ENCODE measurements around the gene MAST4. TPM values are rescaled to one million over a fixed set of nuclear protein-coding genes. Genes with fewer than 3 reads are reported as not detected.
A peak's percentile ranks its signal among the peaks of the same experiment; 100 is the strongest.

MAST4 gene
- total and polyA plus RNA-seq, 2 donors (not counting 1 experiment from before 2014, with no cell fraction given) = 7.0 to 15.2 TPM

DNA sequence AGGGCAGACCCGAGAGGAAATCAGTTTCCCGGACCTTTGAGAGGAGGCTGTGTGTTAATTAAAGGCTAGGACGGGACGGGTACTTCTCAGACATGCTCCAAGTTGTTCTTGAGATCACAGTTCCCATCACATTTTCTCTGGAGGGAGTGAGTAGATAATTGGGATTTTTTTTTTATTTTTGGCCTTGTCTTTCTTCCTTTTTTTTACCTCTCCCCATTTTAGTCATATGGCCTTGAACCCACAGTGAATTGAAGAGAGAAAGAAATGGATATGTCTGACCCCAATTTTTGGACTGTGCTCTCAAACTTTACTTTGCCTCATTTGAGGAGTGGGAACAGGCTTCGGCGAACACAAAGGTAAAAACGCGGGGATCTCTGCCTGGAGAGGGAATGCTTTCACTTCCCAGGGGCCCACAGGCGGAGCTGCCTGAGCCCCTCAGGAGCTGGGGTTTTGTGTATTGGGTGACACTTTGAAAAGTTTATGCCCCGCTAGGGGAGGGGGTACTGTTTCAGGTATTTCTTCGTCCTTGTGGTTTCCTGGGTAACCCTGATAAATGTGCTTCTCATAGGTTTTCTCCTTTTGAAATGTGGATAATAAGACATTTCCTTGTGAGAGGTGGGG is 408.6 kb downstream of the MAST4 start:
- H3K36me3 ChIP-seq (ENCODE audit: control insufficient read depth, insufficient read depth, low read length) = no peaks in the 10 kb centered on the region
- H3K27ac ChIP-seq (ENCODE audit: insufficient read depth, low read length) = peak overlapping the region; percentile 44
- H2AFZ ChIP-seq (ENCODE audit: low read length) = peak overlapping the region; percentile 48
- no peaks in the 10 kb centered on the region for H3K27me3 ChIP-seq (ENCODE audit: control insufficient read depth, insufficient read depth, low read length)
- TF ChIP-seq EZH2 (IDR thresholded peaks at IDR 0.05; ENCODE audit: low read length, missing control alignments) = no peak
- TF ChIP-seq, protein P1, sequence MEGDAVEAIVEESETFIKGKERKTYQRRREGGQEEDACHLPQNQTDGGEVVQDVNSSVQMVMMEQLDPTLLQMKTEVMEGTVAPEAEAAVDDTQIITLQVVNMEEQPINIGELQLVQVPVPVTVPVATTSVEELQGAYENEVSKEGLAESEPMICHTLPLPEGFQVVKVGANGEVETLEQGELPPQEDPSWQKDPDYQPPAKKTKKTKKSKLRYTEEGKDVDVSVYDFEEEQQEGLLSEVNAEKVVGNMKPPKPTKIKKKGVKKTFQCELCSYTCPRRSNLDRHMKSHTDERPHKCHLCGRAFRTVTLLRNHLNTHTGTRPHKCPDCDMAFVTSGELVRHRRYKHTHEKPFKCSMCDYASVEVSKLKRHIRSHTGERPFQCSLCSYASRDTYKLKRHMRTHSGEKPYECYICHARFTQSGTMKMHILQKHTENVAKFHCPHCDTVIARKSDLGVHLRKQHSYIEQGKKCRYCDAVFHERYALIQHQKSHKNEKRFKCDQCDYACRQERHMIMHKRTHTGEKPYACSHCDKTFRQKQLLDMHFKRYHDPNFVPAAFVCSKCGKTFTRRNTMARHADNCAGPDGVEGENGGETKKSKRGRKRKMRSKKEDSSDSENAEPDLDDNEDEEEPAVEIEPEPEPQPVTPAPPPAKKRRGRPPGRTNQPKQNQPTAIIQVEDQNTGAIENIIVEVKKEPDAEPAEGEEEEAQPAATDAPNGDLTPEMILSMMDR (conservative IDR thresholded peaks at IDR 0.05 in 1 of 2, IDR thresholded peaks at IDR 0.05 in 1 of 2; ENCODE audit: low read depth in 1 of 2, low read length in 2 of 2) = no peak
- H3K9ac ChIP-seq (ENCODE audit: insufficient read depth, low read length) = peak overlapping the region; percentile 21
- H3K9me3 ChIP-seq (ENCODE audit: control insufficient read depth, insufficient read depth, low read depth, low read length) = no peaks in the 10 kb centered on the region
- H4K20me1 ChIP-seq (ENCODE audit: control insufficient read depth, extremely low read depth, insufficient read depth, low read length) = no peaks in the 10 kb centered on the region
- no peaks in the 10 kb centered on the region for H3K4me1 ChIP-seq (ENCODE audit: control insufficient read depth, extremely low read depth, insufficient read depth, low read length)
- no peak for DNase-seq (ENCODE audit: low read depth in 2 of 2)
- peak overlapping the region; percentile 60 for H3K4me2 ChIP-seq (ENCODE audit: extremely low read depth, insufficient read depth, low read length)
- peaks cover 21% of the 10 kb centered on the region for H3K79me2 ChIP-seq (ENCODE audit: control insufficient read depth, insufficient read depth, low read length)
- H3K4me3 ChIP-seq (replicated peaks in 1 of 4; ENCODE audit: control extremely low read depth in 1 of 4, insufficient read depth in 1 of 4, low read depth in 3 of 4, low read length in 4 of 4) = peak overlapping the region; percentile 35 to 76 (median 61)

DNA sequence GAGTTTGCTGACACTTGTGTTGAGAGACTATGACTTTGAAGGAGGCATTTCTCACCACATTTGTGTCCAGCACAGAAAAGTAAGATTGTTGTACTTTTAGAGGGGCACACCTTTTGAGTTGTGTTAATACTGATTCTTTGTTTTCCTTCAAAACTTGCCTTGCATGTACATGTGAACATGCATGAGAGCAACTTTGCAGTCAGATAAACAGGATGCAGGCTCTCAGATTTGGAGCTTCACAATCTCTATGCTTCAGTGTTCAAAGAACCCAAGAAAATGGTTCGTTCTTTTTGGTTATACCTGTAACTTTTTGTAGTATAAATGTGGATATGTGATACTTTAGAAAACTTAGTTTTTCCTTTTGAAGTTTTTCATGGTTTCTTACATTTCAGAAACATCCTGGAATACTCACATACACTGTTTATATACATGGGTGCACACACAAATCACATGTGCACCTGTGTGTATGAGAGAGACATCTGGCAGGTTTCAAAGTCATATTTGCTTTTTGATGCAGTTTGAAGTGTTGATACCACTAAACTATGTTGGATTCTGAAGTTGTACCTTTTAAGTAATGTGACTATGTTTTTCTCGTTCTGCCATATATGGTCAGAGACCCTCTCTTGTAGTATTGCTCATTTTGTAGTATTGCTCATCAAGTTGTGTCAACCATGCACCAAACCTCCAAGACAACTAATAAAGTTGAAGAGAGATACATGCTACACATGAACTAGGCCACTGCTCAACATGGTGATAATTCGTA is 409.7 kb downstream of the MAST4 start:
- Histone ChIP-seq H3K36me3 (ENCODE audit: control insufficient read depth, insufficient read depth, low read length) (no peaks in the 10 kb centered on the region), H3K4me1 (ENCODE audit: control insufficient read depth, extremely low read depth, insufficient read depth, low read length) (peaks cover 2% of the 10 kb centered on the region)

DNA sequence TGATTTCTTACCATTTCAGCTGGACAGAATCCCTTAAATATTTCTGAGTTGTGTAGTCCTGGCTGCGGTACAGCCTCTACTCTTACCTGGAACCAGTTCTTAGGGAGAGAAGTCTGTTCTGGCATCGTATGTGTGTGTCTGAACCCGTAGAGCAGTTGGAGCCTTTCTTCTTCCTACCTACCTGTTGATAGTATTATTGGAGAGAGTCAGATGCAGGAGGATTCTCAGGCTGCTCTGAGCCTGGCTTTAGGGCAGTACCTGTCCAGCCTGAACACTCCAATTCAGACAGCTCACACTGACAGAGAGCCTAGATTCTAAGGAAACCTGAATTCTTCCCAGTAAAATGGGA is 410.3 kb downstream of the MAST4 start:
- peak overlapping the region; percentile 60 for H3K4me2 ChIP-seq (ENCODE audit: extremely low read depth, insufficient read depth, low read length)
- TF ChIP-seq, protein P1 (conservative IDR thresholded peaks at IDR 0.05 in 1 of 2, IDR thresholded peaks at IDR 0.05 in 1 of 2; ENCODE audit: low read depth in 1 of 2, low read length in 2 of 2) = no peak
- TF ChIP-seq EZH2 (IDR thresholded peaks at IDR 0.05; ENCODE audit: low read length, missing control alignments) = no peak
- no peak for DNase-seq (ENCODE audit: low read depth in 2 of 2)
- no peaks in the 10 kb centered on the region for H3K27me3 ChIP-seq (ENCODE audit: control insufficient read depth, insufficient read depth, low read length)
- no peak overlapping the region for H3K9ac ChIP-seq (ENCODE audit: insufficient read depth, low read length)
- no peaks in the 10 kb centered on the region for H3K9me3 ChIP-seq (ENCODE audit: control insufficient read depth, insufficient read depth, low read depth, low read length)
- H3K4me1 ChIP-seq (ENCODE audit: control insufficient read depth, extremely low read depth, insufficient read depth, low read length) = peaks cover 5% of the 10 kb centered on the region
- no peaks in the 10 kb centered on the region for H3K36me3 ChIP-seq (ENCODE audit: control insufficient read depth, insufficient read depth, low read length)
- no peak overlapping the region for H3K27ac ChIP-seq (ENCODE audit: insufficient read depth, low read length)
- no peak overlapping the region for H2AFZ ChIP-seq (ENCODE audit: low read length)
- peaks cover 21% of the 10 kb centered on the region for H3K79me2 ChIP-seq (ENCODE audit: control insufficient read depth, insufficient read depth, low read length)
- H3K4me3 ChIP-seq (replicated peaks in 1 of 4; ENCODE audit: control extremely low read depth in 1 of 4, insufficient read depth in 1 of 4, low read depth in 3 of 4, low read length in 4 of 4) = peak overlapping the region; percentile 14 to 76 (median 53)
- H4K20me1 ChIP-seq (ENCODE audit: control insufficient read depth, extremely low read depth, insufficient read depth, low read length) = no peaks in the 10 kb centered on the region

More for the DNA sequence above, 409.7 kb downstream of the MAST4 start:
- Histone ChIP-seq H3K4me2 (ENCODE audit: extremely low read depth, insufficient read depth, low read length) (peak overlapping the region; percentile 60), H3K27ac (ENCODE audit: insufficient read depth, low read length) (no peak overlapping the region), H4K20me1 (ENCODE audit: control insufficient read depth, extremely low read depth, insufficient read depth, low read length) (no peaks in the 10 kb centered on the region), H3K4me3 (replicated peaks in 1 of 4; ENCODE audit: control extremely low read depth in 1 of 4, insufficient read depth in 1 of 4, low read depth in 3 of 4, low read length in 4 of 4) (peak overlapping the region; percentile 35 to 76 (median 61)), H3K27me3 (ENCODE audit: control insufficient read depth, insufficient read depth, low read length) (no peaks in the 10 kb centered on the region), H3K9ac (ENCODE audit: insufficient read depth, low read length) (no peak overlapping the region), H3K79me2 (ENCODE audit: control insufficient read depth, insufficient read depth, low read length) (peaks cover 21% of the 10 kb centered on the region), H3K9me3 (ENCODE audit: control insufficient read depth, insufficient read depth, low read depth, low read length) (no peaks in the 10 kb centered on the region), H2AFZ (ENCODE audit: low read length) (no peak overlapping the region)
- DNase-seq (ENCODE audit: low read depth in 2 of 2) = no peak
- no peak for TF ChIP-seq EZH2 (IDR thresholded peaks at IDR 0.05; ENCODE audit: low read length, missing control alignments)
- TF ChIP-seq, protein P1 (conservative IDR thresholded peaks at IDR 0.05 in 1 of 2, IDR thresholded peaks at IDR 0.05 in 1 of 2; ENCODE audit: low read depth in 1 of 2, low read length in 2 of 2) = no peak

Measured in fibroblast of lung (primary cell).